GM18498 (cell line): Measurements from ENCODE around the gene FNTB.

Experiments used
- ATAC-seq: cut with Tn5 transposase; IDR thresholded peaks from one replicate; pipeline ENCODE4 v1.9.1; 2021; ENCODE audit warnings: mild to moderate bottlenecking, moderate library complexity; ENCODE audit not compliant: unreplicated experiment

Gene FNTB

DNA sequence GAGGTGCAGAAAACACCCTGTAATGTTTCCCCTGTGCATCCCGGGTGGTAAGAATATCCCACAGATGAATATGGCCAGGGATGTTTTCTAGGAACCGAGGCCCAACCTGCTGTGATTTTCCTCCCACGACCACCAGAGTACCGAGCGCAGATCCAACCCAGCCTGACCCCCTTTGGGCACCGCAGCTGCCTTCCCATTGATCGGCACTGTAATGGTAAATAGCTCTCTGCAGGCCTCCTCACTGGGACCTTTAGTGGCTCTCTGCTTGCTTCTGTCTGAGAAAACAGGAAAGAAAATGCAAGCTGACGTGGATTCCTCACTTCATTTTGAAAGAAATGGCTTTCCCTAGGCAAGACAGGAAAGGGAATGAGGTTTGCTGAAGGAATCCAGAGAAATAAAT lies 12.1 kb upstream of the FNTB start:
- ATAC-seq = no peak

DNA sequence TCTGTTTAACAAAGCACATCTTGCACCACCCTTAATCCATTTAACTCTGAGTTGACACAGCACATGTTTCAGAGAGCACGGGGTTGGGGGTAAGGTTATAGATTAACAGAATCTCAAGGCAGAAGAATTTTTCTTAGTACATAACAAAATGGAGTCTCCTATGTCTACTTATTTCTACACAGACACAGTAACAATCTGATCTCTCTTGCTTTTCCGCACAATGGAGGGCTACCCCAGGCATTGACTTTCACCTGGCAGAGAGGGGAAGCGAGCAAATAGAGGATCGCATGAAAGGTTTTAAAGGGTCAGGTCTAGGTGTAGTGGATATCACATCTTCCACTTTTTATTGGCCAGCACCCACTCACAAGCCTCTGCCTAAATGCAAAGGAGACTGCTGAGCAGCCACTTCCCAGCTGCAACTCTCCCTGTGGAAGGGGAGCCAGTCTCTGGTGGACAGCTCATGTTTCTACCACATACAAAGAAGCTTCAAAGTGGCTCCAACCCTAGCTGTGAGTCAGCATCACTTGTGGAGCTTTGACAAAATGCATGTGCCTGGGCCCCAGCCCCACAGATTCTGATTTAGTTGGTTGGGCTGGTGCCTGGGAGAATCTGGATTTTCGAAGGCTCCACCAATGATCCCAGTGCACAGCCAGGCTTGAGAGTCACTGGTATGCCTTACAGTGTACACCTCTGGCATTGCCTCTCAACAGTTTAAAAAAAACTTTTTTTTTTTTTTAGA lies 7.2 kb upstream of the FNTB start:
- no peak for ATAC-seq

DNA sequence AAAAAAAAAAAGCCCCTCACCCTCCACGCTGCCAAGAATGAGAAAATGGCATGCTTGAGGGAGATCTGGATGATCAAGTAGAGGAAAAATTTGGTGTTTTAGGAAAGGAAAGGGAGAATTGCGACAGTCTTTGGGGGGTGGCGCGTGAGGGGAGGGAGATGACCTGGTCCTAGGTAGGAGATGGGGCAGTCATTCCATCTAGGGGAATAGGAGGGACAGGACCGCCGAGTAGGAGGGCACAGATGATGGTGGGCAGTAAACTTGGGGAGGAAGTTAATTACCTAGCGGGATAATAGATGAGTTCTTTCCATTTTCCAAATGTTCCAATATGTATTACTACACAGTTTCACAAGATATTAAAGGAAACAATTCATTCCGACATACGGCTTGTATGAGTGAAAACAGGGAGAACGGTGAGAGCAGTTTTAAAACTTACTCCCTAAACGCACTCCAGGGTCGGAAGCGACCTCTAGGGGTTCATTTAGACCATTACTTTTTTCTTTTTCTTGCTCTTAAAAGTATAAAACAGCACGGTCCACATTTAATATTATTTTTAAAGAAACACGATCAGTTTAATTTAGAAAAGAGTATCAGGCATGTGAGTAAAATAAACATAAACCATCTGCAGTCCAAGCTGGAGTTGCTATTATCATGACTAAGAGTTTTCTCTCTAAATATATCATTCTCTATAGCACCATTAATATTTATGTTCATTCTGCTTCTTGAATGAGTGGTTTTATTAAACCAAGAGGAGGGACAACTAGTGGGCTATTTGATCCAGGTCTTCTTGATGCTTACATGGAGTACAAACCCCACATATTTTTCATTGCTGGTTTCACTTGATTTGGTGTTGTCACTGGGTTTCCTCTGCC lies 3.0 kb upstream of the FNTB start:
- no peak for ATAC-seq

DNA sequence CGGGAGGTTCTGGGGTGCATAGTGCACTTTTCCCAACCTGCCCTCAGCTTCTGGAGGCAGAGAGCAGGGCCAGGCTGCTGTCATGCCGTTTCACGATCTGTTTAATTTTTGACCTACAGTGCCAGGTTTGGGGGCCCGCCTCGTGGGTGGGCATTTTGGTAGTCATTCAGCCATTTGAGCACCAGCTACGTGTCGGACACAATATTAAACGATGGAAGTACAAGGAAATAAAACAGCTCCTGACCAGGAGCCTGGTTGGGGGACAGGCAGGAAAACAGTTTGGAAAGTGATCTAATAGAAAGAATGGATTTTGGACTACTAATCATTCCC lies 708 bp downstream of the FNTB start:
- no peak for ATAC-seq

DNA sequence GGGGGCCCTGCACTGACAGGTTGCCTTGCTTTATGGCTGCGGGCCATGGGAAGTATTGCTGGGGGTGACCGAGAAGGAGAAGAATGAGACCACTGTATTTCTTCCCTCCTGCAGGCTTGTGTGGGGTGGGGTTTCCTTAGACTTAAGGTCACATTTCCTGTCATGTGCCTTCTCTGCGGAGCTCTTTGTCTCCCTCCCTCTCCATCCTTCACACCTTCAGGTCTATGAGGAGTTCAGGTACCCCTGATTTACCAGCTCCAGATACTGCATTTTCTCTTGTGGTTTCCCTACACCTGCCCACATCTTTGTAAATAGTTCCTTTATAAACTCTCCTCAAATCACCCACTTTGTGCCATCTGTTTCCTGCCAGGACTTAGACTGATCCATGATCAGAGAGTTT lies 3.6 kb downstream of the FNTB start:
- ATAC-seq = no peak

DNA sequence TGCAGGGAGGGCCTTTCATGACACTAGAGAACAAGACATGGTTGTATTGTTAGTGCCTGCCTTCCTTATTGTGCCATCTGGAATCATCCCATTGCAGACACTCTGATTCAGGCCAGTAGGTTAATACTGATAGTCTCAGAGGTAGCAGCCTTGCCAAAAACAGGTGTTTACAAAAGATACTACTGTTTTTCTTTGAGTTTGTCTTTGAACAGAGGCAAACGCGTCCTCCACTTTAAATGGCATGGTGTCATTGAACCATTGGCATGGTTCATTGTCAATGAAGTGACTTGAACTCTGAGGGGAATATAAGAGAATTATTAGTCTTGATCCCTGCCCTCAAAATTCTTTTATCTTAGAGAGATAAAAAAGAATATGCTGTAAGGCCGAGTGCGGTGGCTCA lies 4.2 kb downstream of the FNTB start:
- ATAC-seq = no peak

DNA sequence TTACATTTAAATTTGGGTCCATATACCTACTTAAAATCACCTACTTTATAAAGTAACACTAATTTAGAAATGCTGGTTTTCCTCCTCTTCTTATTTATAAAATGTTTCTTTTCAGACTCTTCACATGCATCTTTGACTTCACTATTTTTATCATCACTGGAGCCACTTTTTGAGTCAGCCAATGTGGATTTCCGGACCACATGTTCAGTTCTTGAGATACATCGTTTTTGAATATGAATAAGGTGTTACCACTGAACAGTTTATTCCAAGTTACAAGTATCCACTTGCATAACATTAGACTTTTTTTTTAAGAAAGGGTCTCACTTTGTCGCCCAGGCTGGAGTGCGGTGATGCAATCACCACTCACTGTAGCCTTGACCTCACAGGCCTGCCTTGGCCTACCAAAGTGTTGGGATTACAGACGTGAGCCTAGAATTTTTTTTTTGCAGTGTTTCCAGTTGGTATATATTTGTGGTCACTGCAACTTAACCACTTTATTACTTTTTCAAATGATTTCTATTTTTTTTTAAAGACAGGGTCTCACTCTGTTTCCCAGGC lies 5.7 kb downstream of the FNTB start:
- no peak for ATAC-seq

DNA sequence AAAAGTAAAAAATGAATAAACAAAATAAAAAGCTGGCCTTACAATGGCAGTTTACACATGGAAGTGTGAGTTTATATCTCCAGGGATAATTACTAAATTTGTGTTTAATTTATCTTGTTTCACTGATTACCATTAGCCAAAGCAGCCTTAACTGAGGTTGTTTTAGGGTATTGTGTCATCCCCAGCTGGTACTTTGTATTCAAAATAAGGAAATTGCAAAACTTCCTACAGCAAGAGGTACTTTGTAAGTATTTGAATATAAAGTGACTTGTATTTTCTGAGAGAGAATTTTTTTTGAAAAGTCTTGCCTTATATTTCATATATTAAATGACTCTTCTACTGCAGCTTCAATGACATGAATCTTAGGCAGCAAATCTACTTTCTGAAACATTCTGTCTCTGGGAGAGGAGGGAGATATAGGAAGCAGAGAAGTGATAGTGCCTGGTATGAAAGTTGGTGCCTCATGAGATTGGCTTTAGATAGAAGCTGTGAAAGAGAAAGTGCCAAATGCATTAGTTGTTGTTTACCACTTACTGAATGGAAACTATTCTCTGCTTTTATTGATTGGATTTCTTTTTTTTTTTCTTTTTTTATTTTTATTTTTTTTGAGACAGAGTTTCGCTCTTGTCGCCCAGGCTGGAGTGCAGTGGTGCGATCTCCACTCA lies 6.7 kb downstream of the FNTB start:
- no peak for ATAC-seq

DNA sequence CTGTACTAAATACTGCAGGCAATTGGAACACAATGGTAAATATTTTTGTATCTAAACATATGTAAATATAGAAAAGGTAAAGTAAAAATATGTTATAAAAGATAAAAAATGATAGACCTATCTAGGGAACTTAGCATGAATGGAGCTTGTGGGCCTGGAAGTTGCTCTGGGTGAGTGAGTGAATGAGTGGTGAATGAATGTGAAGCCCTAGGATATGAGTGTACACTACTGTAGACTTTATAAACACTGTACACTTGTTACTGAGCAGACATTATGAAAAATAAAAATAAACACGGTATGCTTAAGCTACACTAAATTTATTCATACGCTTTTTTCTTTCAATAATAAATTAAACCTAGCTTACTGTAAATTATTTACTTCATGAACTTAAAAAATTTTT lies 7.8 kb downstream of the FNTB start:
- ATAC-seq = no peak

DNA sequence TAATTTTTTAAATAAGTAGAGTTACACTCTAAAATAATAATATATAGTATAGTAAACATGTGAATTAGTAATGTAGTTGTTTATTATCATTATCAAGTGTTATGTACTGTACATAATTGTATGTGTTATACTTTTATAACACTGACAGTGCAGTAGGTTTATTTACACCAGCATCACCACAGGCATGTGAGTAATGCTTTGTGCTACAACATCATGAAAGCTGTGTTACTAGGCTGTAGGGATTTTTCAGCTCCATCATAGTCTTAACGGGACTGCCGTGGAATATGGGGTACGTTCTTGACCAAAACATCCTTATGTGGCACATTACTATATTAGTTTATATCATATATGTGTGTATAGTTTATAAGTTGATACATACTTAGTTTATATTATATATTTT lies 8.6 kb downstream of the FNTB start:
- no peak for ATAC-seq

DNA sequence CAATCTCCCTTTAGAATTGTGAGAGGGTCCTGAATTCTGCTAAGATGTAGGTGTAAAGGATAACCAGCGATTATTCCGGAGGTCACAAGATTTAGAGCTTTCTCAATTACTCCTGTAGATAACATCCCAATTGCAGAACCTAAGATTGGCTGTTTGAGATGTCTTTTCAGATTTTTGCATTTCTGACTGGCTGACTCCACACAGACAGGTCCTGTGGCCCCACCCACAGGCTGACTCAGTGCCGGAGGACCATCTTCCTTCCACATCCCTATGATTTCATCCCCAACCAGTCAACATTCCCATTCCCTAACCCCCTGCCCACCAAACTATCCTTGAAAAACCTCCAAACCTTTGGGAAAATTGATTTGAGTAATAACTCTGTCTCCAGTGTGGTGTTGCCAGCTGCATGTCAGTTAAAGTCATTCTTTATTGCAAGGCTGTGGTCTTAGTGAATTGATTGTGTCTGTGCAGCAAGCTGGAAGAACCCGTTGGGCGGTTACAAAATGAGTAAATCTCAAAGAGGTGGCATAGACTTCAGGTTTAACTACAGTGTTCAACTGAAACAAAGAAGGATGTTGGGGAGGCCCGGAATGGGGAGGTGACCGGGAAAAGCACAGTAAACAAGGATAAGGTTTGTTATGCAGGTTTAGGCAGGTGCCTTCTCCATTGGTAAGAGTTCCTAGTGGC lies 10.6 kb downstream of the FNTB start:
- no peak for ATAC-seq

DNA sequence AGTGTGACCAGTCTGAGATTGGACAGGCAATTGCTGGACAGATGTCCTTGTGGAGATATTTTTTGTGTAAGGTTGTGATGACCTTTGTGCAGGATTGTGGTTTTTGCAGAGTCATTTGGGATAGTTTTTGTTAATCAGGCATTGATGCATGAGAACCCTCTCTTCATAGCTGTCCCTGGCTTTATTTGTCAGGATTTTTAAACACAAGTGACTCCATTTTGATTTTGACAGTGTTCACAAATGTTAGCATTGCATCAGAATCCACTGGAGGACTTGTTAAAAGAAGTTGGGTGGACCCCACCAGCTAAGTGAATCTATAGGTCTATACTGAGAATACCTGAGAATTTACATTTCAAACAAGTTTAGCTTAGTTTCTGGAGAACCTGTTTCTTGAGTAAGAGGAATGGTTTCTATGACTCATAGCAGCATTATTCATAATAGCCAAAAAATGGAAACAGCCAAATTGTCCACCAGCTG lies 11.8 kb downstream of the FNTB start:
- no peak for ATAC-seq

DNA sequence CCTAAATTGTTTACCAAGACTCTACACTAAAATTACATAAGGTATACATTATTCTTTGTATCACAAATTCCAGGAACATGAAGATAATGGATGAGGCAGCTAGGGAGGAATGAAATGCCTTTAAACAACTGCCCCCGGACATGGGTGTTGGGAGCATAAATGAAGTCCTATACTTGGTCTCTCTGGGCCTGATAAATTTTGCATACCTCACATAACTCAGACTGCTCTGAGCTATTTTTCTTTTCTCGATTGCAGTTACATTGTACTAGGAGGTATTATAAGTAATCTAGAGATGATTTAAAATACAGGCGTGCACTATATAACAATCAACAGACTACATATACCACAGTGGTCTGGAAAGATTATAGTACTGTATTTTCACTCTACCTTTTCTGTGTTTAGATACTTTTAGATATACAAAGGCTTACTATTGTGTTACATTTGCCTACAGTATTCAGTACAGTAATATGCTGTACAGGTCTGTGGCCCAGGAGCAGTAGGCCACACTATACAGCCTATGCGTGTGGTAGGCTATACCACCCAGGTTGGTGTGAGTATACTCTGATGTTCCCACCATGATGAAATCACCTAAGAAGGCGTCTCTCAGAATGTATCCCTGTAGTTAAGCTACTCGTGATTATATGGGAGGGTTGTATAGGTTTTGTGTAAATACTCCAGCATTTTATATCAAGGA lies 14.3 kb downstream of the FNTB start:
- no peak for ATAC-seq

DNA sequence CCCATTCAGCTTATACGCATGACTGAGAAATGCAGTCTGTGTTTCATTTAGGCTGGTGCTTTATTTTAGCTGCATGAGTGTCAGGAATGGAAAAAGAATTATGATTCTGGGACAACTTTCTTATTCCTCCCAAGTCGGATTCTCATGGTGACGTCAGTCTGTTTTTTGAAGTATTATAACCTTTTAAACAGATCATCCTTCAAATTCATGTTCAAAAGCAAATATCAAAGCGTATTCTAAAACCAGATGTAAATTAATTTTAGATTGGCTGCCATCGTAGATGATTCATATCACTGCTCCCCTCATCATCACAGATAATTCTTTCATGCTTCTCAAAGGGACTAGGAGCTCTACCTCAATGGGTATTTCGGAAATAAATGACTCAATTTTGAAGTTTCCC lies 15.0 kb downstream of the FNTB start:
- no peak for ATAC-seq

DNA sequence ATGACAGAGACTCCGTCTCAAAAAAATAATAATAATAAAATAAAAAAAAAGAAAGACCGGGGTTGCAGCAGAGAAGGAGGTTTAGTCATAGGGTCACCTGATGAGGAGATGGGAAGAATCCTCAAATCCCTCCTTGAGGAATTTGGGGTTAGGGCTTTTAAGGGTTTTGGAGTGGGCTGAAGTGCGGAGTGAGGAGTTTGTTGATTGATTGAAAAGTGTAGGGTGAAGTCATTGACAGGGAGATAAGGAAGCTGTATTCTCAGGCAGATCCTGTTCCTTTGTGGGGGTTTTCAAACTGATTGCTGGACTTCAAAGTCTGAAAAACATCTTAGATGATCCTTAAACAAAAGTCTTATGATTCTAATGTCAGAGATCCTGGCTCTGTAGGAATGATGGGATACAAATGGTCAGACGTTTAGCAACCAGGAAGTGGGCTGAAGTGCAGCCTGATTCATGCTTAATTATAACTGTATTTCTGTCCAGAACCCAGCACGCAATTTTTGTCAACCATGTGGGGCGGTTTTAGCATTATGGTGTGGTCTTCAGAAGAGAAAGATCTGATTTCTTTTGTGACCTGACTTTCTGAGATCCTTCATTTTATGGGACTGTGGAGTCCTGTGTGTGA lies 16.0 kb downstream of the FNTB start:
- ATAC-seq = no peak

DNA sequence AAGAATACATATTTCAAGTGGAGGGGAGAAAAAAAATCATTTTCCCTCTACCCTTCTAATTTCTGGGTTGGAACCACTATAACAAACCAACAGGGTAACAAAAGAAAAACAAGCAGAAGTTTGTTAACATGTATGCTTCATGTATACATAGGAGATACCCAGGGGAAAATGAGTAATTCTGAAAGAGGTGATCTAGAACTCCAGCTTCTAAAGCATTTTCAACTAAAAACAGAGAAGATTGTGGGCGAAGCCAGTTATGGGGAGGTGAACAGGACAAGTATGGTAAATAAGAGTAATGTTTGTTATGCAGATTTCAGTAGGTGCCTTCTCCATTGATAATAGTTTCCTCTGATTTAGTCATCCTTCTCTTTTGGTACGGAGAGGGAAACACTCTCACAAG lies 16.7 kb downstream of the FNTB start:
- ATAC-seq = no peak

DNA sequence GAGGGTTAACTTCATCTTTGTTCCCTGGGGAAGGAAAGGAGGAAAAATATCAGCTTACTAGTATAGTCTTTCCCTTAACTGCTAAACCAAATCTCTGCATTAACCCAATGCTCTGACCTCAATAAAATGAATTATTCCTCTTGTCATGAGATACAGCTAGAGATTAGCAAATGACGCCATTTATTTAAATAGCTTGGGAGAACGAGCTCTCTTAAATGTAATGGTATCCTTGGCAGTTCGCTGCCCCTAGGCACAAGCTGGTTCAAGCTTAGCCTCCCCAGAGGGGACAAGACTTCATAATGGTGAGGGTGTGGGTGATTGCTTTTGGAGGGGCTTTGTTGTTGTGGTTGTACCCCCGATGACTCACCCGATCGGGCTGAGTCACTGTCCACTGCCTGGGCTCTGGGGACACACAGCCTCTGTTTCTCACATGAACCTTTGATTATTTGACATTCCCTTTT lies 19.6 kb downstream of the FNTB start:
- no peak for ATAC-seq

DNA sequence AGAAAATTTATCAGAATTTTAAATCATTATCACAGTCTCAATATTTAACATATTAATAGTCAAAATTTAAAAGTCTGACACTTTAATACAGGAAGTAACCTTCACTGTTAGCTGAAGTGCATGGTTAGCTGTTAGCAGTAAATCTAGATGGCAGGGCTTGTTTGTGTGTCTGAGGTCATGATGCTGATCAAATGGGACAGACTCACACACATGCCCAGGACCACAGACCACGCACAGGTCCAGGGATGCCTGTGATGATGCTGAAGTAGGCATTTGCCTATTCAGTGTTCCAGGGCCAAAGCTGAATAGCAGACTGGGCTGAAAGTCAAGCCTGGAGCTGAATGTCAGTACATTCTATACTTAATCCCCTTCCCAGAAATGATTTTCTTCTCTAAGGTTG lies 20.5 kb downstream of the FNTB start:
- ATAC-seq = no peak

DNA sequence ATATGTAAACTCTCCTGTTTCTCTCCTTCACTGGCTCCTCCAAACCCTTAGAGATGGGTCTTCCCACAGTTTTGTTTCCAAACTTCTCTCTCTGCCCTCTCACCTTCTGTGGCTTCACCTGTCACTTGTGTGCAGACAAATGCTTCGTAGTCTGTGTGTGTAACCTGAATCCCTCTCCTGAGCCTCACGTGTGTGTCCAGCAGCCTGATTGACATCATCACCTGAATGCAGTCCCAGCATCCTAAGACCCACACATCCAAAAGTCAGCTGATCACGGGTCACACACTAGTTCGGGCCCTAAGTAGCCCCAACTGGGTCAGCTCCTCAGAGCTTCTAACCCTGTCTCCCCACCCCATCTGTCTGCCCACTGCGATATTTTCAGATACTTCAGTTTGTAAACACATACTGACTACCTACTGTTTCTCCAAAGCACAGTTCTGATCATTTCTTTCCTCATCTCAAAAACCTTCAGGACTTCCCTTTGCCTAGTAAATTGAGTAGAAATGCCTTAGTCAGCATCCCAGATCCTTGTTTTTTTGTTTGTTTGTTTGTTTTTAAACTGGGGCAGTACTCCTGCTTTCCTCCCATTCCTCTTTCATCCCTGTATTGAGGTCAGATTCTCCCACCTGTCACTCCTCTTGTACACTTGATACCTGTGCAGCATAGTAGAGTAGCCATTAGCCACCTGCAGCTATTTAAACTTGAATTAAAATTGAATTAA lies 23.7 kb downstream of the FNTB start:
- no peak for ATAC-seq
